GM18870 (cell line): Measurements from ENCODE around the gene B3GAT1.

Source experiments
- ATAC-seq: cut with Tn5 transposase; IDR thresholded peaks from one replicate; pipeline ENCODE4 v1.9.1; 2021; ENCODE audit warnings: moderate library complexity; ENCODE audit not compliant: unreplicated experiment

B3GAT1 gene

GRCh38 chr11:134393638-134394037 is 18.4 kb downstream of the B3GAT1 start:
- no peak for ATAC-seq

GRCh38 chr11:134392953-134393615 is 19.0 kb downstream of the B3GAT1 start:
- ATAC-seq: no peak

- ATAC-seq: no peak
These were observed 20.4 kb downstream of the B3GAT1 start for GRCh38 chr11:134391656-134392055.

DNA sequence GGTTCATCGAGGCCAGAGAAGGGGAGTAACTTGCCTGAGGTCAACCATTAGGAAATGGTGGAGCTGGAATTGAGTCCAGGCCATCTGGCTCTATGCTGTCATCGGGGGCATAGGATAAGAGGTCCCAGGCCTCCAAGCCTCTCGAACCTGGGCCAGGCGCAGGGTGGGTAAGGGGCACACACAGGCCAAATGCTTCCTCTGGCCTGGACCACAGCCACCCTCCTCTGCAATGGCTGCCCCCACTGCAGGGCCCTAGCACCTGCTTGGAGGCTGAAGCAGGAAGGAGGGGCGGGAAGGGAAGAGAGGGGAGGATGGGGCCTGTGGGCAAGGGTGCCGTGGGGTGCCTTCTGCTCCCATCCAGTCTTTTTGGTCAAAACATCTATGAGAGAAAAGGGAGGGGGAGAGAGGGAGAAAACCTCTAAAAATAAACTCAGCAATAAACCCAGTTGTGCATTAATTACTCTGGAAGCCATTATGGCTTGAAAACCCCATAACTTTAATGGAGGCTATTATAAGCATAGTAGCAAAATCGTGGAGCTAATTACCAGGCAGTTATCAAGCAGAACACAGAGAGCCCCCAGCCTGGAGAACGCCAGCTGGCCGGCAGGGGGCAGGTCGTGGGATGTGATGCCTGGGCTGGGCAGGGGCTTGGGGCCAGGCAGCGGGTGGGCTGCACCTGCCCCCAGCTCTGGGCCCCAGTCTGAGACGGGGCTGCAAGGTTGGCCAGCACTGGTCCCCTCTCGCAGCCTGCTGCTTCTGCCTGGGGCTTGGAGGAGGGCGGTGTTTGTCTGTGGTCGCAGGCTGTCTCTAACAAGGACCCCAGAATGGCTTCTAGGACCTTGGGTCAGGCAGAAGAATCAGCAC is 21.1 kb downstream of the B3GAT1 start:
- no peak for ATAC-seq

DNA sequence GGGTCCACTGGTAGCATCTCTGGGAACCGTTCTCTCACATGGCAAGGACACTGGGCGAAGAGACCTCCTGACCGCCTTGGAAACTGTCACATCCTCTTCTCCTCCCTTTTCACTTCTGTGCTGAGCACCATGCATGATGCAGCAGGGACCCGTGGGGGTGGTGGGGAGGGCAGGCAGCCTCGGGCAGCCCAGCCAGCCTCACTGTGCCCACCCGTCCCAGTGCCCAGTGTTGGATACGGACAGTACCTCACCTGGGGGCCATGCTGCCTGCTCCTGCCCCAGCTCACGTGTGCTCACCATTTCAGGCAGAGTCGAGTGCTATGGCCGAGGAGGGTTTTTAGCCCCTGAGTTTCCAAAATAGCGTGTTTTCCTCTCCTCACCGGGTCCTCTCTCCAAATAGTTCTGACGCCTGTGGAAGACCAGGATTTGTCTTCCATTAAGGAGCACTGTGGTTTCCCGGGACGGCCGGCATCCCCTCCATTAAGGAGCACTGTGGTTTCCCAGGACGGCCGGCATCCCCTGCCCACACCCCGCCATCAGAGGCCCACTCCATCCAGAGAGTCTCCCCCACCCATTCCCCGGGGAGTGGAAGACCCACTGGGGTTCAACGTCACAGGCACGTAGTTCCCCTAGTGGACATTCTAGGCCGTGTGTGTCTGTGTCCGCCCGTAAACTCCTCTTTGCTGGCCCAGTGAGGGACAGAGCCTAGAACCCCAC is 22.4 kb downstream of the B3GAT1 start:
- no peak for ATAC-seq

DNA sequence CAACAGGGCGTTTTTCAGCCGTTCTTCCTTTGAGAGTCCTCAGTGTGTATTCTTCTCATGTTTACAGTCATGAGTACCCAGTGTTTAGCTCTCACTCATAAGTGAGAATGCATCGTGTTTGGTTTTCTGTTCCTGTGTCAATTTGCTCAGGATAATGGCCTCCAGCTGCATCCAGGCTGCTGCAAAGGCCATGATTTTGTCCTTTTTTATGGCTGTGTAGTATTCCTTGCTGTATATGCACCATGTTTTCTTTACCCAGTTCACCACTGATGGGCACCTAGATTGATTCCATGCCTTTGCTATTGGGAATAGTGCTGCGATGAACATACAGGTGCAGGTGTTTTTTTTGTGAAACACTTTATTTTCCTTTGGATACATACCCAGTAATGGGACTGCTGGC is 23.5 kb downstream of the B3GAT1 start:
- no peak for ATAC-seq

GRCh38 chr11:134387501-134387900 is 24.5 kb downstream of the B3GAT1 start:
- ATAC-seq: no peak

DNA sequence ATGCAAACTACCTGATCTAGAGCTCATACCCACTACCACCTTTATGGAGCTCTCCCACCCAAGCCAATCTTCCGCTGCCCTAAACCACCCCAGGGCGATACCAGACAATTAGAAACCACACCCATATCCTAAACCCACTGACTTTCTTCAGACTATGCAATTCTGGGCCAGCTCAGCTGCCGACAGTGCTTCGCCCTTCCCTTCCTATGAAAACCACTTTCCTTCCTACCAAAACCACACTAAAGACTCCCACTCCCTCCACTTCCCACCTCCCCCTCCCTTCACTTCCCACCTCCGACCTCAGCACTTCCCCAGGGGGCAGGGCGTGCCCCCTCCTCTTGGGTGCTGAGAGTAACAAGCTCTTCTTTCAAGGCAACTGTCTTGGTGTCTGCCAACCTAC is 25.1 kb downstream of the B3GAT1 start:
- no peak for ATAC-seq

- no peak for ATAC-seq
These were observed 26.1 kb downstream of the B3GAT1 start for GRCh38 chr11:134385774-134386565.

DNA sequence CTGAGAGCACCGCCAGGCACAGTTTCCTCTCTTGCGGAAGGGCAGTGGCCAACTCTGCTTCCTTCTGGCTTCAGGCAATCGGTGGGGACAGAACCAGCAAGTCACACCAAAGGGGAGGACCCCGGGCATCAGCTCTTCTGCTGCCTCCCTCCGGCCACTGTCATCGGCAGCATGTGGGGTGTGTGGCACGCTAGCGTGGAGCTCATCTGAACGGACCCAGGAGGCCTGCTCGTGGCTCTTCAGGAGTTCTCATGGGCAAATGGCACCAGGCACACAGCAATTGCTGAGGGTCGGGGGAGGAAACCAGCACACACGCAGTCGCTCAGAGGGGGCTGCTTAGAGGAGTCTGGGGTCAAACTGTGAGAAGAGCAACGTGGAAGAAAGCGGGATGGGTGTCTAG is 26.9 kb downstream of the B3GAT1 start:
- no peak for ATAC-seq

GRCh38 chr11:134384406-134384805 is 27.6 kb downstream of the B3GAT1 start:
- ATAC-seq: no peak

DNA sequence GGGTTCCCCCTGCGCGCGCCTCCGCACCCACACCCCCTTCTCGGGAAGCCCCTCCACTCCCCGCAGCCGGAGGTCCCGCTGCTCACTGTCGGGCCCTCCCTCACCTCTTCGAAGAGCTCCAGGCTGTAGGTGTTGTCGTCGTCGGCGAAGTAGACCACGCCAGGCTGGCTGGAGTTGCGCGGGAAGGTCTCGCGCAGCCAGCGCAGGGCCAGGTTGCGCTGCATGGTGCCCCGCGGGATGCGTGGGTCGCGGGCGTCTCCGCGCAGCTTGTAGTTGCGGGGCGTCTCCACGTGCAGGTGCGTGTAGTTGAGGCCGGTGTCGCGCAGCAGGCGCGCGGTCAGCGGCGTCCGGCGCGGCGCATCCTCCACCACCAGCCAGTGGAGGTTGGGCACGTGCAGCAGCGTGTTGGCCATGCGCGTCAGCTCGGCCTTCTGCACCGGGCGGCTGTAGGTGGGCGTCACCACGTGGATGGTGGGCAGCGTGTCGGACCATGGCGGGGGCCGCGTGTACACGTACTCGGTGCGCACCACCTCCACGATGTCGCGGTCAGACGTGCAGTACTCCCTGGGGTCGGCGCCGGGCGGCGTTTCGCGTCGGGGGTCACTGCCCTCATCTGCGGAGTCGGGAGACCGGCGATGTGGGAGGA is 28.3 kb downstream of the B3GAT1 start:
- ATAC-seq: no peak

DNA sequence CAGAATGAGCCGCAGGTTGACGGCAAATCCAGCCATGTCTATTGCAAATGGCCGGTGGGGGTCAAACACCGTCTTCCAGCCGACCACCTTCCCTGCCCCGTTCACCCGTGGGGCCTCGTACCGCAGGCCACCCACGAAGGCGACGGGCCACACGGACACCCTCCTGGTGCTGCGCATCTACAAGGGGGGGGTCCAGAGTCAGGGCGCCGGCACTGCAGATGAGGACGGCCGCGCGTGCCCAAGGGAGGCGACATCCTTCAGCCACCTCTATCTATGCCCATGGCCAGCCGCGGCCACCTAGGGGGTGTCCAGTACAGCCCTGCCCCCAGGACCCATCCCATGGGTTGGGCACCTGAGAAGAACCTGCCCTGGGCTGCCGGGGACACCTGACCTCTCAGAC is 29.2 kb downstream of the B3GAT1 start:
- ATAC-seq: no peak

DNA sequence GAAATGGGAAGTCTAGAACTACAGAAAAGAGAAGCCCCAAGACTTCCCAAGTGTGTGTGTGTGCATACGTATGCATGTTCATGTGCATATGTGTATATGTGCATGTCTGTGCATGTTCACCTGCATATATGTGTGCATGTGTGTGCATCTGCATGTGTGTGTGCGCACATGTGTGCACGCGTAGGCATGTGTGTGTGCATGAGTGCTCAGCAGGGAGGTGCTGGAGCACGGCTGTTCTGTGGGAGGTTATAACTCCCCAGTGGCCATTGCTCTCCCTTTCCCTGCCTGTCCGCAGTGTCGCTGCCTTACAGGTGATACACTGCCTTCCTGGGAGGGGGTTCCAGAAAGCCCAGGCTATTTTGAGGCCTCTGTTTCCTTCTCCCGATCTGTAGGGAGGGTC is 29.8 kb downstream of the B3GAT1 start:
- ATAC-seq: no peak

DNA sequence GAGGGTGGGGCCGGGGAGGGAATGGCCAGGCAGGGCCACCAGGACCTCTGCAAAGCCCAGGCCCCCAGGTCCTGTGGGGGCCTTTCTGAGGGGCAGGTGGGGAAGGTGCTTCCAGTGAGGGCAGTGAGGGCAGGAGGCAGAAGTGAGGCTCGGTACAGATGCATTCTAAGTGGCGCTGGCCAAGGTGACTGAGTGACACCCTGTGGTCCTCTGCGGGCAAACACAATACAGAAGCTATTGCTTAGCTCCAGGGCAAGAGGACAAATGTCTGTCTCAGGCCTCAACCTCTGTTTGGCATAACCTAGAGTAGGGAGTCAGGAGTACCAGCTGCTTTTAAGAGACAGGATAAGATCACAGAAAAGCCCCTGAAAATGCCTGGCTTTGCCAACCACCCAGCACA is 31.3 kb downstream of the B3GAT1 start:
- ATAC-seq: no peak

DNA sequence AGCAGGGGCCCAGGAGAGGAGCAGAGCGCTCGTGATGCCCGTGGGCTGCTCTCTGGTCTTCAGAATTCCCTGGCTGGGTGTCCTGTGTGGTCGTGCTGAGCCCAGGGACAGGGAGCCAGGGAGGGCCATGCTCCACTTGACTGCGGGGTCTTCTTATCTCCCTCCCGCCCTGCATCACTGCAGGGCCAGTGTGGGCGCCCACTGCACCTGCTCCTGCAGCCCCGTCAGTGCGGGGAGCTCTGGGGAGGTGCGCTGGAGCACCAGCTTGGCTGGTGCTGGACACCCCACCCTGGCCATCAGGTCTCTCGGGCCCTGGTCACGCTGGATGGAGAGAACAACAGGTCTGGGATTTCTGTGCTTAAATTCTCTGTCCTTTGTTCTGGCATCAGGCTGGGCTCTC is 31.8 kb downstream of the B3GAT1 start:
- no peak for ATAC-seq

- no peak for ATAC-seq
These were observed 32.8 kb downstream of the B3GAT1 start for GRCh38 chr11:134379241-134379640.

DNA sequence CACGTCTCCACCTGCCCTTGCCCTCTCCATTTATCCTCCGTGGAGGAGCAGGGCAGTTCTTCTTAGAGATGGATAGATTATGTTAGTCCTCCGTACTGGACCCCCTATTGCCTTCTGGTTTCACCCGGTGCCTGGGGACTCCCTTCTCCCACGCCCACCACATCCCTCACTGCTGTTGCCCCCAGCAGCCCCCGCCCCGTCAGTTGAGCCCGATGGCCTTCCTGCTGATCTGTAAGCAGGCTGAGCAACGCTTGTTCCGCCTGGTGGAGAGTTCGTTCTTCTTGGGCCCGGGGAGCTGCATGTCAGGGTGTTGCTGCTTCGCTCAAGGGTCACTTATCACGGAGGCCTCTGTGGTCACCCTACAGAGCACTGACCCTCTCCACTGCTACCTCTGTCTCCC is 34.2 kb downstream of the B3GAT1 start:
- no peak for ATAC-seq

DNA sequence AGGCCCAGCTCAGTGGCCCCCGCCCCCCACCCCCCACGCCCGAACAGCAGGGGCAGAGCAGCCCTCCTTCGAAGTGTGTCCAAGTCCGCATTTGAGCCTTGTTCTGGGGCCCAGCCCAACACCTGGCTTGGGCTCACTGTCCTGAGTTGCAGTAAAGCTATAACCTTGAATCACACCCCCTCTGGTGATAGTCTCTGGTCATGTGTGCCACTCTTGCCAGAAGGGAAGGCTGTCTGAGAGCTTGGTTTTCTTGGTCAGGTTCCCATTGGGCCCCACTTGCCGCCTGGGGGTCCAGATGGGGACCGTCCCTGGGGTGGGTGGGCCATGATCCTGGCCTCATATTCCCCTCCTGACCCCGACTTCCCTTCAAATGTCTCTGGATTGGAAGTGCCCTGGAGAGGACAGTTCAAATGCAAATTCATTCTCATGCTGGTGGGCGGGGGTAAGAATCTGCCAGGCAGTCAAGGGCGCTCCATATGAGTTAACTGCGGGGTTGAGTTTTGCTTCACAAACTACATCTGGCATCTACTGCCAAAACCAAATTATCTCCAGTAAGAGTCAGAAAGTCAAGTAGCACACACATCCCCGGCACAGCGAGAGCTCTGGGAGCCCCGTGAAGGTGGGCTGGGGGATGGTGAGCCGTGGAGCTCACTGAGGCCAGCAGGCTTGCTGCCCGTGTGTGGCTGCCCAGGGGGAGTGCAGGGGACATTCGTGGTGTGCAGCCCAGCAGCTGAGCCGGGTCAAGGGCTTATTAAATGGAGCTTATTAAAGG is 35.7 kb downstream of the B3GAT1 start:
- no peak for ATAC-seq
